GM13977 (cell line): ENCODE measurements around the gene KDM4B.

Experiments
- DNase-seq: peaks from one replicate; pipeline ENCODE4 v3.0.0; 2012; ENCODE audit warnings: low spot score
- in situ Hi-C: fragments of 300-500 bp; cut with MboI; formaldehyde crosslinking; loops from one replicate; pipeline ENCODE4 v1.12.0; 2022; ENCODE audit warnings: low sequenced_read_pairs, low pct_unique_long_range_greater_than_20kb, mixed read lengths, inconsistent platforms; ENCODE audit not compliant: unreplicated experiment
- TF ChIP-seq, protein P1 (sequence below): IDR thresholded peaks from 2 replicates; pipeline ENCODE4 v1.5.1; 2012; ENCODE audit warnings: mild to moderate bottlenecking, control low read depth; ENCODE audit not compliant: insufficient read depth; ENCODE audit errors: extremely low read depth, missing control alignments

Gene KDM4B

DNA sequence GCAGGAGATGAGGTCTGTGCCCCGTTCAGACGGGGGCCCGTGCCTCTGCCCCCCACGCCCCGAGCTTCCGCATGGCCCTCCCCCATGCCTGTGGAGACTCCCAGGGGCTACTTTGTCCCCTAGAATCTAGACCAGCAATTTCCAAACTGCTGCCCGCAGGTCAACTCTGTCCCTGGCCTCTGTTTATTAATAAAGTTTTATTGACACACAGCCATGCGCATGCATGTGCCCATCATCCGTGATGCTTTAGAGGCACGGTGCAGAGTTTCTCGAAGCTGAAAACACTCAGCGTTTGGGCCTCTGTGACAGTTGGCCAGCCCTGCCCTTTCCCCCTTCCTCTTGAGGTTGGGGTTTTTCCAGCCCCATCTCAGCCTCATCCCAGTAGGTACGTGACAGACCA, 140.0 kb downstream of the KDM4B start:
- in situ Hi-C loops, result no loop called here
- TF ChIP-seq, protein P1, sequence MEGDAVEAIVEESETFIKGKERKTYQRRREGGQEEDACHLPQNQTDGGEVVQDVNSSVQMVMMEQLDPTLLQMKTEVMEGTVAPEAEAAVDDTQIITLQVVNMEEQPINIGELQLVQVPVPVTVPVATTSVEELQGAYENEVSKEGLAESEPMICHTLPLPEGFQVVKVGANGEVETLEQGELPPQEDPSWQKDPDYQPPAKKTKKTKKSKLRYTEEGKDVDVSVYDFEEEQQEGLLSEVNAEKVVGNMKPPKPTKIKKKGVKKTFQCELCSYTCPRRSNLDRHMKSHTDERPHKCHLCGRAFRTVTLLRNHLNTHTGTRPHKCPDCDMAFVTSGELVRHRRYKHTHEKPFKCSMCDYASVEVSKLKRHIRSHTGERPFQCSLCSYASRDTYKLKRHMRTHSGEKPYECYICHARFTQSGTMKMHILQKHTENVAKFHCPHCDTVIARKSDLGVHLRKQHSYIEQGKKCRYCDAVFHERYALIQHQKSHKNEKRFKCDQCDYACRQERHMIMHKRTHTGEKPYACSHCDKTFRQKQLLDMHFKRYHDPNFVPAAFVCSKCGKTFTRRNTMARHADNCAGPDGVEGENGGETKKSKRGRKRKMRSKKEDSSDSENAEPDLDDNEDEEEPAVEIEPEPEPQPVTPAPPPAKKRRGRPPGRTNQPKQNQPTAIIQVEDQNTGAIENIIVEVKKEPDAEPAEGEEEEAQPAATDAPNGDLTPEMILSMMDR, result no peak
- DNase-seq, result no peak

DNA sequence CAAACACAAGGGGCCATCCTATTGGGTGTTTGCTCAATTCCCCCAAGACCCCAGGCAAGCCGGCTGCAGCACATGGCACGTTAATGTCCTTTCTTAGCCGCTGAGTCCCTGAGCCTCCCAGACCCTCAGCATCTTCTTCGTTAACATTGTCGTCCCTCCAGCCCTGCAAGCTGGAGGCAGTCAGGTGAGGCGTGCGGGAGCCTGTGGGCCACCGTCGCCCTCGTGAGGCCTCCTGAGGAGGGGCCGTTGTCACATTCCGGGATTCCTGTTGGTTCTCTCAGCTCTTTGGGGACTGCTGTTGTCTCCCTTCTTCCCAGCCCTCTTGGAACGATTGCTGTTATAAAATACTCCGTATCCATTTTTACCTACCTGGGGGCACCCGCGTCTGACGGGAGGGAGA, 140.6 kb downstream of the KDM4B start:
- no peak for DNase-seq
- TF ChIP-seq, protein P1, result no peak
- in situ Hi-C loops, result no loop called here

DNA sequence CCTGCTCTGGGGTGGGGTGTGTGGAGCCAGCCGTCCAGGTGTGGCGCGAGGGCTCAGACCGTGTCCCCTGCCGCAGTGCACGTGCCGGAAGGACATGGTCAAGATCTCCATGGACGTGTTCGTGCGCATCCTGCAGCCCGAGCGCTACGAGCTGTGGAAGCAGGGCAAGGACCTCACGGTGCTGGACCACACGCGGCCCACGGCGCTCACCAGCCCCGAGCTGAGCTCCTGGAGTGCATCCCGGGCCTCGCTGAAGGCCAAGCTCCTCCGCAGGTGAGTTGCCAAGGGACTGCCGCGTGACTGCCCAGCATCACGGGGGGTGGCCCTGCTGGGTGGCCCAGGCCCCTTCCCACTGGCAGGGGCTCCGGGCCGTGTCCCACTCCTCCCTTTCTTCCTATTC, 141.6 kb downstream of the KDM4B start:
- TF ChIP-seq, protein P1, result no peak
- in situ Hi-C loops, result no loop called here
- DNase-seq, result no peak

DNA sequence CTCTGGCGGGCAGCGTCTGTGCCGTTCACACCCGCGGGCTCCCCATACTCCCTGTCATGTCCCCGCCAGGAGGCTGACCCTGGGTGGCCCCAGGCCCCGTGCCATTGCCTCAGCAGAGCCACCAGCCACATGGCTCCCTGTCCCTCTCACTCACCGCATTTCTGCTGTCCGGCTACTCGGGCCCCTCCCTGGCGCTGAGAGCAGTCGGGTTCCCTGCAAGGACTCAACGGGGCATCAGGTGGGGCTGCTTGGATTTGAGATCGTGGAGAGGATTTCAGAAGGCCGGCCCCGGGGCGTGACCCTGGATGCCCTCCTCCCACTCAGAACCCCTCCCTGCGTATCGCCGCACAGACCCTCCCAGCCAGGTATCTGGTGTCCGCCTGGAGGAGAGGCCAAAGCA, 142.1 kb downstream of the KDM4B start:
- DNase-seq, result no peak
- in situ Hi-C loops, result no loop called here
- TF ChIP-seq, protein P1, result no peak

DNA sequence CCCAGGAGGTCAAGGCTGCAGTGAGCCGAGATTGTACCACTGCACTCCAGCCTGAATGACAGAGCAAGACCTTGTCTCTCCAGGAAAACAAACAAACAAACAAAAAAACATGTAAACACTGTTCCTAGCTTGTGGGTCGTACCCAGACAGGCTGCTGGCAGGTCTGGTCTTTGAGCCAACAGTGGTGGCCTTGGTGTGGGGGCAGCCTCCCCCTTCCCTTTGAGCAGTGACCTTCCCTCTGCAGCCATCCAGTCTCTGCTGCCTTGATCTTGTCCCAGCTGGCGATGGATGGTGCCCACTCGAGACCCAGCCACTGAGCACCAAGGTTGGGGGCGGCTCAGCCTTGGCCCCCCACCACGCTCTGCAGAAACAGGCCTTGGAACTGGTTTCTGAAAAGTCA, 143.3 kb downstream of the KDM4B start:
- in situ Hi-C loops, result no loop called here
- DNase-seq, result no peak
- TF ChIP-seq, protein P1, result no peak

DNA sequence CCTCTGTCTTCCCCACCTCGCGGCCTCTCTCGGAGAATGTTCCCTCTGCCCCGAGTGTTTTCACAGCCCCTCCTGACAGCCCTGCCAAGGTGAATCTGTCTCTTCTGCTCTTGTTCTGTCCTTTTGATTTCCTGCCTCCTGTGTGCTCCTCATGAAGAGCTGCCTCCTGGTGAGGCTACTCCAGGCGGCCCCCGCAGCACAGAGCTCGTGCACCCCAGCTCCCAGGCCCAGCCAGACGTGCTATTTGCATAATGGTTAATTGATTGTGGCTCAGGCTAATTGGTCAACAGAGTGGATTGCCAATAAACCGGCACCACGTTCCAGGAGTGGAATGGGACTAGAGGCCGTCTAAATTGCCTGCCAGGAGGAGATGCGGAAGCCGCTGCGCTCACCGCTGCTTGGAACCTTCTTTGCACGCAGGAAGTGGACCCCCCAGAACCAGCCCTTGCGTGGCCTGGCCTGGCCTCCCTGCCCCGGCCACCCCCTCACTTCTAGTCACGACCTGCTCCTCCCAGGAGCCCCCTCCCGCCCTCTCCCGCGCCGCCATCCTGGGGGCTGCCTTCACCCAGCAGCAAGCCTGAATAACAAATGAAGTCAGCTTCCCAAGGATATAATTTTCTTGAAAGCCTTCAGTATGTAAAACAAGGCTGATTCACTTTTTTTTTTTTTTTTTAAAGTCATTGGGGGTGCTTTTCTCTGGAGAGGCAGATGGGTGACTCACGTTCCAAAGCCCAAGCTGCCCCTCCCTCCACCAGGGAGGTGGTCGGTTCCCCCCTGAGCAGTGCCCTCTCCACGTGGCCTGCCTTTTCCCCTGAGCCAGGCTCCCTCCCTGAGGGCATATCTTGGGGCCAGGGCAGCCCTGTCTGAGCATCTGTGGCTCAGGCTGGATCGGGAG, 144.0 kb downstream of the KDM4B start:
- no peak for DNase-seq
- TF ChIP-seq, protein P1, result no peak
- in situ Hi-C loops, result no loop called here
